GM18868 (cell line): Measurements from ENCODE around the gene FRMD4A.

Source experiments
- ATAC-seq: cut with Tn5 transposase; IDR thresholded peaks from one replicate; pipeline ENCODE4 v1.9.1; 2021; ENCODE audit warnings: mild to moderate bottlenecking, moderate library complexity; ENCODE audit not compliant: unreplicated experiment

FRMD4A gene

GRCh38 chr10:14330388-14331061 is at the start of gene FRMD4A:
TSS of gene FRMD4A (minus strand) at chr10:14330924.
- no peak for ATAC-seq

- no peak for ATAC-seq
Observed at GRCh38 chr10:14379556-14380280, 49.0 kb upstream of the FRMD4A start.

GRCh38 chr10:14378387-14378960 is 47.8 kb upstream of the FRMD4A start:
- no peak for ATAC-seq

GRCh38 chr10:14377591-14378175 is 47.0 kb upstream of the FRMD4A start:
- ATAC-seq, result no peak

GRCh38 chr10:14374745-14375445 is 44.2 kb upstream of the FRMD4A start:
- ATAC-seq, result no peak

GRCh38 chr10:14372606-14373005 is 41.9 kb upstream of the FRMD4A start:
- no peak for ATAC-seq

- ATAC-seq, result no peak
Observed at GRCh38 chr10:14371581-14371980, 40.9 kb upstream of the FRMD4A start.

- no peak for ATAC-seq
Observed at GRCh38 chr10:14370894-14371293, 40.2 kb upstream of the FRMD4A start.

- ATAC-seq, result no peak
Observed at GRCh38 chr10:14369906-14370305, 39.2 kb upstream of the FRMD4A start.

- no peak for ATAC-seq
Observed at GRCh38 chr10:14366760-14367159, 36.0 kb upstream of the FRMD4A start.

- ATAC-seq, result no peak
Observed at GRCh38 chr10:14365266-14365665, 34.5 kb upstream of the FRMD4A start.

- ATAC-seq, result no peak
Observed at GRCh38 chr10:14362104-14362503, 31.4 kb upstream of the FRMD4A start.

- ATAC-seq, result no peak
Observed at GRCh38 chr10:14360961-14361360, 30.2 kb upstream of the FRMD4A start.

- ATAC-seq, result no peak
Observed at GRCh38 chr10:14360515-14360914, 29.8 kb upstream of the FRMD4A start.

- ATAC-seq, result no peak
Observed at GRCh38 chr10:14358886-14359573, 28.3 kb upstream of the FRMD4A start.

- ATAC-seq, result no peak
Observed at GRCh38 chr10:14356921-14357320, 26.2 kb upstream of the FRMD4A start.

- no peak for ATAC-seq
Observed at GRCh38 chr10:14355750-14356149, 25.0 kb upstream of the FRMD4A start.

GRCh38 chr10:14353291-14353913 is 22.7 kb upstream of the FRMD4A start:
- no peak for ATAC-seq

- ATAC-seq, result no peak
Observed at GRCh38 chr10:14350006-14350405, 19.3 kb upstream of the FRMD4A start.

GRCh38 chr10:14349081-14349480 is 18.4 kb upstream of the FRMD4A start:
- no peak for ATAC-seq
